ENCODE measurements around the gene MAP3K12. TPM values are rescaled to one million over a fixed set of nuclear protein-coding genes. Genes with fewer than 3 reads are reported as not detected.

Gene MAP3K12
- total RNA-seq, 1 experiment from 2014 or later, result 7.6 TPM

DNA sequence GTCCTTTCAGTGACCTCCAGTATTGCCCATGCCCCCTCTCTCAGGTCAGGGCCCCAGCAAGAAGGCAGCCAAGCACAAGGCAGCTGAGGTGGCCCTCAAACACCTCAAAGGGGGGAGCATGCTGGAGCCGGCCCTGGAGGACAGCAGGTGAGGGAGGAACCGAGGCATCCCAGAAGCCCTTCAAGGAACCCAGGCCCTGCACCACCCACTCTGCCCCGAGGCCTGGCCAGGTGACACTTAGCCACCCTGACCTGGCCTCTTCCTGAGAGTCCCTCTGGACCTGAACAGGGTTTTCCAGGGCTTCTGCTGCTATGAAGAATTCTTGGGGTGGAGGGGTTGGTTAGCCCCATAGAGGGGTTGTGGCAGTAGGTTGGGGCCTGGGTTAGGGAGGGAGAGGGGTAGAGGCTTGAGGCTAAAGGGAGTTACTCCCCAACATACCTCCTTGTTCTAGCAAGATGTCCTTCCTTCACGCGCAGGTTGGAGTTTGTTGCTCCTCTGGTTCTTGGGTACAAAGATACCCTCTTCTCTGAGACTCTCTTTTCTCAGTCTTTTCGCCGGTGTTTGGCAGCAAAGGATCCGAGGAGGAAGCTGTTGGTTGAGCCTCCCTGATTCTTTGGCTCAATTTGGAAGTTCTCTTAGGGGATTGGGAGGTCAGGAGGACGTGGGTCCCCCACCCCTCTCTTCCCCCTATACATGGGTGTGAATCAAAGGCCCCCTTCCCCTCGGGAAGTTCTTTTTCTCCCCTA lies 3.9 kb upstream of the MAP3K12 start:
- Histone ChIP-seq H3K36me3 (no peaks in the 10 kb centered on the region), H3K27me3 (no peaks in the 10 kb centered on the region), H3K4me1 (peaks cover 6% of the 10 kb centered on the region), H3K27ac (no peak overlapping the region), H3K4me3 (no peak overlapping the region), H3K9me3 (replicated peaks) (no peaks in the 10 kb centered on the region)
- DNase-seq, result no peak

GRCh38 chr12:53502331-53502730 lies 3.1 kb upstream of the MAP3K12 start:
- DNase-seq, result no peak
- Histone ChIP-seq H3K9me3 (replicated peaks) (no peaks in the 10 kb centered on the region), H3K27me3 (no peaks in the 10 kb centered on the region), H3K27ac (no peak overlapping the region), H3K4me3 (no peak overlapping the region), H3K36me3 (no peaks in the 10 kb centered on the region), H3K4me1 (peaks cover 7% of the 10 kb centered on the region)

DNA sequence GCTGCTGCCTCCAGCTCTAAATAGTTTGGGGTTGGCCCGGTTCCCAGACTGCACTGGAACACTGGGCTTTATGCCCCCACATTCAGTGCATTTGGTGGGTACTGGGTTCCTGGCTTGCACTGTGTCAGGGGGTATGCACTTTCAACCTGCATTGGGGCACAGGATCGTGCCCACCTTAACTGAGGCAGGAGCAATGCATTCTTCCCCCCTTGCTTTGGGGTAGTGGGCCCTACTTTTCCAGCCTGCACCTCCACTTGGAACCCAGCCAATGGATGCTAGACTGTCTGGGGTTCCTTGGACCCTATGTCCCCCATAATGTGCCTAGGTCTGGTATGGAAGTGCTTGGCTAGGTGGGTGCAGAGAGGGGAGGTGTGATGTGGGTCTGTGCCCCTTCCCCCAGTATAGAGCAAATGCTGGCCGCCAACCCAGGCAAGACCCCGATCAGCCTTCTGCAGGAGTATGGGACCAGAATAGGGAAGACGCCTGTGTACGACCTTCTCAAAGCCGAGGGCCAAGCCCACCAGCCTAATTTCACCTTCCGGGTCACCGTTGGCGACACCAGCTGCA lies 2.4 kb upstream of the MAP3K12 start:
- Histone ChIP-seq H3K36me3 (no peaks in the 10 kb centered on the region), H3K9me3 (replicated peaks) (no peaks in the 10 kb centered on the region), H3K27me3 (no peaks in the 10 kb centered on the region), H3K4me3 (peak overlapping the region; percentile 80), H3K27ac (peak overlapping the region; percentile 93), H3K4me1 (peaks cover 8% of the 10 kb centered on the region)
- DNase-seq, result no peak

DNA sequence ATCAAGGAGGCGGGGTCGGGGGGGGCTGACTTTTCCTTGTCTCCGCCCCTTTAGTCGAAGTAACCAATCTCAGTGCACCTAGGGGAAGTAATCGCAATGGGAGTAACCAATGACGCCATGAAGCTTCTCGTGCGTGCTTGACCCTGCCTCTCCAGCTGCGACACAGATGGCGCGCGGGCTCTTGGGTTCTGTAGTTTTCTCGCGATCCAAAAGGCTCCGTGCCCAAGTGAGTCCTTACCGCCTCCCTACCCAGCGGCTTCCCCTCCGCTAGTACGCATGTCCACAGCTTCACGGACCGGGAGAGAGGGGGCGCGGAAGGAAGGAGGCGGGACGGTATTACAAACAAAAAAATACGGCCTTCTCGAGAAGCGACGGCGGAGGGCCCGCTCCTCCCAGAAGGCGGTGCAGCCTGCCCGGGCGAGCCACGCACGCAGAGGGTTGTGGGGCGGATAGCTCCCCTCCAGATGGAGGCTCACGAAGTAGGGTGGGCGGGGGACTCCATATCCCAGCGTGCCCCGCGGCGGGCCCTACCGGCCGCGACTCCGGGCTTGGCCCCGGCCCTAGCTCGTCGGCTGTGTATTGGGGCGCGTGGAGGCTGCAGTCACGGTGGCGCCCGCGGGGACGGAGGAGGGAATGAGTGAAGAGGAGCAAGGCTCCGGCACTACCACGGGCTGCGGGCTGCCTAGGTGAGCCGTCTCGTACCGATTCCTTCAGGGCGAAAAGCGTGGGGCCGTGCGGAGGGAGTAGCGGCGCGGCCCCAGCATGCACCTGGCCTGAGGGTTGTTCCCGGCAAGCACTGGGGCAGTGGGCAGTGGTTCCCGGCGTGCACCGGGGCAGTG lies 1.7 kb upstream of the MAP3K12 start, which contains the start of gene TARBP2:
TARBP2 (plus strand) TSS at position 508 of the 839 bp plus-strand sequence; CDS start at position 634, 126 bp downstream.
- no peaks in the 10 kb centered on the region for H3K36me3 ChIP-seq
- H3K27me3 ChIP-seq, result no peaks in the 10 kb centered on the region
- peak within 1 kb of the TSS; percentile 80 for H3K4me3 ChIP-seq
- peak within 1 kb of the TSS; percentile 93 for H3K27ac ChIP-seq
- DNase-seq, result peak; percentile 97 to 99
- H3K4me1 ChIP-seq, result peaks cover 15% of the 10 kb centered on the region
- no peaks in the 10 kb centered on the region for H3K9me3 ChIP-seq (replicated peaks)

- Histone ChIP-seq H3K4me1 (peaks cover 20% of the 10 kb centered on the region), H3K27ac (no peak overlapping the region), H3K36me3 (no peaks in the 10 kb centered on the region), H3K27me3 (no peaks in the 10 kb centered on the region), H3K9me3 (replicated peaks) (no peaks in the 10 kb centered on the region), H3K4me3 (peak overlapping the region; percentile 80)
- DNase-seq, result no peak
Observed at GRCh38 chr12:53500142-53500775, 1.0 kb upstream of the MAP3K12 start.

- Histone ChIP-seq H3K36me3 (no peaks in the 10 kb centered on the region), H3K27ac (peak overlapping the region; percentile 14; the same call in 1 of the 2 replicates), H3K4me3 (no peak overlapping the region), H3K27me3 (no peaks in the 10 kb centered on the region), H3K9me3 (replicated peaks) (no peaks in the 10 kb centered on the region), H3K4me1 (peaks cover 20% of the 10 kb centered on the region)
- no peak for DNase-seq
Observed at GRCh38 chr12:53498235-53498630, 1.0 kb downstream of the MAP3K12 start.

DNA sequence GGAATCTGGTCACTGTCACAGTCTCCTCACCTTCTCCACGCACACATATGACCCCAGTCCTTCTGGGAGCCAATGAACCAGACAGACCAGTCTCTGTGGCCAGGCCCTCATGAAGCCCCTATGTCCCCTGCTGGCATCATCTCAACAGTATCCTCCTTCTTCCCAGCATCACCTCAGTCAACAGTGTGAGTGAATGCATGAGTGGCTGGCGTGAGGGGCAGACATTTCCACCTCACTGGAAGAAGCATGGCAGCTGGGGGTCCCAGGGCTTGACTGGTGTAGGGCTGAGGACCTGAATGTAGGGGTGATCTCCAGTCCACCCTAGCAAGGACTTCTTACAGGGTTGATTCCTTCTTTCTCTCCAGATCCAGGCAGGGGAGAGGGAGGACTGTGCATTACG lies 1.8 kb downstream of the MAP3K12 start:
- peaks cover 20% of the 10 kb centered on the region for H3K4me1 ChIP-seq
- no peak for DNase-seq

GRCh38 chr12:53496752-53497032 lies 2.6 kb downstream of the MAP3K12 start:
- H3K4me3 ChIP-seq, result no peak overlapping the region
- H3K27ac ChIP-seq, result no peak overlapping the region
- peaks cover 24% of the 10 kb centered on the region for H3K4me1 ChIP-seq

More for the DNA sequence above, 1.8 kb downstream of the MAP3K12 start:
- Histone ChIP-seq H3K27ac (no peak overlapping the region), H3K36me3 (no peaks in the 10 kb centered on the region), H3K9me3 (replicated peaks) (no peaks in the 10 kb centered on the region), H3K27me3 (no peaks in the 10 kb centered on the region), H3K4me3 (no peak overlapping the region)

DNA sequence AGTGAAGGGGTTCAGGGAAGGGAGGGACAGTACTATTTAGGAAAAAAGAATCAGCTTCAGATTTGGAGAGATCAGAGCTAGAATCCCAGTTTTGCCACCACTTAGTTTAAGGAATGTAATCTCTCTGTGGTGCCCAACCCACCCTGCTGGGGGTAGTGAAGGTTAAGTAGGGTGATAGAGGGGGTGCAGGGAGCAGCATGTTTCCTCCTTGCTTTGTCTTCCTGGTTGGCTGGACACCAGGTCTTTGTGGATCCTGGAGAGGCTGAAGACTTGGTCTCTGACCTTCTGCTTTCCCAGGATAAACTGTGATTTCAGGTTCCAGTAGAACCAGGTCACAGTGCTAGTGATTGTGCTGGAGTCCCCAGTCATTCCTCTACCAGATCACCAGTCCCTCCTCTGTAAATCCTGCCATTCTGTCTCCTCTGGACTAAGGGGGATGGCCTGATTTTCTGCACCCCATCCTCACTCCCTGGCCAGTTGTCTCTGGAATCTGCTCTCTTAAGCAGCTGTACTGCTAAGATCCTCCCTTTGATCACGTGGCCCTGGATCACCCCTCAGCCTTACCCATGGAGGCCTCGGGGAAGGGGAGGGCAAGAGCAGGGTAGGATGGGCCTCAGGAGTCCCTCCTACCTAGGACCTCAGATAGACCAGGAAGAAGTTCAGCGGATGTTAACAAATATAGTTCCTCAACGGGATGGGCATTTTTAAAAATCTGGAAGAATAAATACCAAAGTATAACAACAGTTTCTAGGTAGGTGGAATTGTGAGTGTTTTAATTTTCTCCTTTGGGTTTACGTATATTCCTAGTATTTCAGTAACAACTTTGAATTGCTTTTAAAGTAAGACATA lies 3.1 kb downstream of the MAP3K12 start:
- no peak overlapping the region for H3K4me3 ChIP-seq
- H3K4me1 ChIP-seq, result peaks cover 24% of the 10 kb centered on the region
- no peaks in the 10 kb centered on the region for H3K9me3 ChIP-seq (replicated peaks)
- DNase-seq, result peak; percentile 88 to 90
- H3K27ac ChIP-seq, result peak overlapping the region; percentile 47
- no peaks in the 10 kb centered on the region for H3K36me3 ChIP-seq
- no peaks in the 10 kb centered on the region for H3K27me3 ChIP-seq

More at GRCh38 chr12:53496752-53497032, 2.6 kb downstream of the MAP3K12 start:
- no peaks in the 10 kb centered on the region for H3K36me3 ChIP-seq
- DNase-seq, result no peak
- H3K9me3 ChIP-seq (replicated peaks), result no peaks in the 10 kb centered on the region
- H3K27me3 ChIP-seq, result no peaks in the 10 kb centered on the region

- Histone ChIP-seq H3K4me3 (peak overlapping the region; percentile 55), H3K27ac (no peak overlapping the region; the same call in 1 of the 2 replicates)
Observed at GRCh38 chr12:53493610-53494391, 5.5 kb downstream of the MAP3K12 start.

GRCh38 chr12:53492830-53493609 lies 6.2 kb downstream of the MAP3K12 start:
- Histone ChIP-seq H3K27ac (peak overlapping the region; percentile 38; the same call in 1 of the 2 replicates), H3K4me3 (peak overlapping the region; percentile 55), H3K36me3 (no peaks in the 10 kb centered on the region), H3K9me3 (replicated peaks) (no peaks in the 10 kb centered on the region), H3K4me1 (peaks cover 17% of the 10 kb centered on the region), H3K27me3 (no peaks in the 10 kb centered on the region)
- peak; percentile 92 to 93 for DNase-seq

More at GRCh38 chr12:53493610-53494391, 5.5 kb downstream of the MAP3K12 start:
- DNase-seq, result no peak
- H3K9me3 ChIP-seq (replicated peaks), result no peaks in the 10 kb centered on the region
- no peaks in the 10 kb centered on the region for H3K27me3 ChIP-seq
- H3K36me3 ChIP-seq, result no peaks in the 10 kb centered on the region
- peaks cover 24% of the 10 kb centered on the region for H3K4me1 ChIP-seq

- Histone ChIP-seq H3K27ac (peak overlapping the region; percentile 1; the same call in 1 of the 2 replicates), H3K4me3 (peak overlapping the region; percentile 55), H3K27me3 (no peaks in the 10 kb centered on the region), H3K4me1 (peaks cover 17% of the 10 kb centered on the region), H3K36me3 (no peaks in the 10 kb centered on the region), H3K9me3 (replicated peaks) (no peaks in the 10 kb centered on the region)
- no peak for DNase-seq
Observed at GRCh38 chr12:53492188-53492587, 7.1 kb downstream of the MAP3K12 start.

All from SJCRH30 (cell line).